T-cell (primary cell): Measurements from ENCODE around the gene IMMP2L. TPM values are rescaled to one million over a fixed set of nuclear protein-coding genes. Genes with fewer than 3 reads are reported as not detected.

ENCODE experiments used
- ATAC-seq, 4 experiments: fragments of 200-7000 bp in 3 of 4; fragments of 150-1000 bp in 1 of 4; cut with Tn5 transposase; replicated peaks in 1 of 4; 1 replicate in 3 of 4; 2 replicates in 1 of 4; pipeline ENCODE4 v1.10.0; 2021; ENCODE audit warnings: moderate library complexity in 3 of 4, mild to moderate bottlenecking in 2 of 4, moderate number of reproducible peaks in 1 of 4
- CTCF ChIA-PET, 2 donors: fragments of 300-600 bp; sonication (Branson Sonifier 250); formaldehyde crosslinking; loops; one replicate each; lab custom pipeline; 2022; ENCODE audit warnings: antibody characterized with exemption in 2 of 2; lab: Charles Lee
- POLR2A ChIA-PET, 2 donors: fragments of 300-600 bp; sonication (Branson Sonifier 250); formaldehyde crosslinking; loops; one replicate each; lab custom pipeline; 2022; ENCODE audit warnings: antibody characterized with exemption in 2 of 2; lab: Charles Lee
- DNase-seq, 35 experiments: peaks; one replicate each; pipeline versions ENCODE4 v3.0.0 to v3.0.0-alpha.2; 2013 to 2023
- H3K27ac ChIP-seq: one replicate; pipeline ENCODE4 v1.5.1; 2013; ENCODE audit warnings: low read length
- H3K27me3 ChIP-seq, 2 experiments: replicated peaks in 1 of 2; 1 replicate in 1 of 2; 2 replicates in 1 of 2; pipeline versions ENCODE4 v1.6.1 to v1.7.0; 2013; ENCODE audit warnings: low read length in 1 of 2, mixed read lengths in 1 of 2; ENCODE audit not compliant: control insufficient read depth in 2 of 2, insufficient read depth in 2 of 2; ENCODE audit errors: extremely low read depth in 1 of 2
- H3K36me3 ChIP-seq, 2 donors: 1 replicate in 1 of 2; 2 replicates in 1 of 2; pipeline versions ENCODE4 v1.6.1 to v1.7.0; 2013; ENCODE audit warnings: low read length in 1 of 2; ENCODE audit not compliant: control insufficient read depth in 2 of 2, insufficient read depth in 1 of 2; ENCODE audit errors: extremely low read depth in 1 of 2
- H3K4me1 ChIP-seq, 2 experiments: 1 replicate in 1 of 2; 2 replicates in 1 of 2; pipeline versions ENCODE4 v1.6.1 to v1.7.0; 2013; ENCODE audit warnings: low read length in 2 of 2, mixed read lengths in 1 of 2; ENCODE audit not compliant: insufficient read depth in 2 of 2, control insufficient read depth in 1 of 2; ENCODE audit errors: extremely low read depth in 1 of 2
- H3K4me3 ChIP-seq, 2 donors: 1 replicate in 1 of 2; 2 replicates in 1 of 2; pipeline versions ENCODE4 v1.5.1 to v1.7.0; 2013; ENCODE audit warnings: mild to moderate bottlenecking in 2 of 2, low read length in 1 of 2, moderate library complexity in 1 of 2; ENCODE audit not compliant: control insufficient read depth in 1 of 2; ENCODE audit errors: extremely low read depth in 1 of 2
- H3K9me3 ChIP-seq: 2 replicates; pipeline ENCODE4 v1.7.0; 2013
- H3K27ac Mint-ChIP-seq, 2 donors: one replicate each; pipeline ENCODE4 v1.8.0; 2020 to 2021; ENCODE audit warnings: mild to moderate bottlenecking in 2 of 2, mixed read lengths in 2 of 2
- H3K27me3 Mint-ChIP-seq, 2 donors: one replicate each; pipeline ENCODE4 v1.8.0; 2021 to 2022; ENCODE audit warnings: mixed read lengths in 2 of 2
- H3K36me3 Mint-ChIP-seq: one replicate; pipeline ENCODE4 v1.8.0; 2021; ENCODE audit warnings: mixed read lengths
- H3K4me1 Mint-ChIP-seq, 3 donors: one replicate each; pipeline ENCODE4 v1.8.0; 2020 to 2022; ENCODE audit warnings: mixed read lengths in 3 of 3, mild to moderate bottlenecking in 1 of 3
- H3K4me3 Mint-ChIP-seq, 3 donors: one replicate each; pipeline ENCODE4 v1.8.0; 2020 to 2022; ENCODE audit warnings: mild to moderate bottlenecking in 3 of 3, mixed read lengths in 3 of 3, moderate library complexity in 3 of 3
- H3K9me3 Mint-ChIP-seq, 3 donors: one replicate each; pipeline ENCODE4 v1.8.0; 2020 to 2022; ENCODE audit warnings: mixed read lengths in 3 of 3
- WGBS: methylation state at CpG from one replicate; pipeline ENCODE4 v1.1.5; 2013; ENCODE audit warnings: missing lambda C conversion rate; ENCODE audit not compliant: insufficient coverage; 5-methylcytosine and 5-hydroxymethylcytosine counted together
- total RNA-seq, 35 experiments: library from RNA in 6 of 35; stranded (reverse) in 6 of 35; fragments of 120-200 nt in 1 of 35; gene quantifications; one replicate each; pipeline versions ENCODE4 v1.2.1 to v1.2.4 and lab custom pipeline; 2013 to 2026

Gene IMMP2L
- total RNA-seq, 5 donors from 2014 or later (not counting 1 experiment from before 2014, with no cell fraction given), result 14.1 to 27.3 (median 21.7) TPM

DNA sequence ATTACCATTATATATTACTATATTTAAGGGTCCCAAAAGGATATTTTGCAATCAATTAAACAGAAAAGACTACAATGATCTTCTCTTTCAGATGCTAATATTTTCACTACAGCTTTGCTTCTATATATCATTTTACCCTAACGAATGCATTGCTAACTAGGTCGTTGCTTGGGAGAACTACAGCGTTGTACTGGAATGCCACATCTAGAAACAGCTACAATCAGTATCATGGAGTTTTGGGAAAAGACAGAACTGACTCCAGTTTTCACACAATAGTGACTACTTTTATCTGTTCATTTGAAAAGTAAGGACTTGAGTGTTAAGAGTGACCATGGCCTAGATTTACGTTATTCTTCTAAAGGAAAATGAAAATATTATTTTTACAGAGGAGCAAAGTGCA lies 432.9 kb downstream of the IMMP2L start:
- no peak for ATAC-seq
- no peak overlapping the region for H3K4me3 Mint-ChIP-seq
- POLR2A ChIA-PET, result interaction anchor here in 1 of 2 donors (0.9 kb wide), 1 partner anchor 10 kb away, joined by 3 read pairs; no protein-coding TSS in a partner anchor

DNA sequence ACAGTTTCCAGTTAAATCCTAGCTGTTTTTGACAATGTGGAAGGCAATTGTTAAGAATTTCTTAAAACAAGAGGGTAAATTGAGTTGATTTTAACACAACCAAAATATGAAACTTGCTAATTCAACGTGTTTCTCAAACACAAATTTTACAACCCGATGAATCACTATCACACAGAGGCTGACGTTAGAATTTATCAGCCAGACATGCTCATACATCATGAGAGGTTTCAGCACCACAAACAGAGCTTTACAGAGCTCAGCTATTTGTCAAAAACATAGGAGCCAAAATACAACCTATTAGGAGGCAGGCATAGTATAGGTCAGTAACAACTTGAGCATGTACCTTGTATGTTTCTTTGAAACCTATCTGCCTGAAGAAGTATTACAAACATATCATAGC lies 435.3 kb downstream of the IMMP2L start:
- Histone ChIP-seq H3K4me3 (no peak overlapping the region), H3K9me3 (peaks cover 5% of the 10 kb centered on the region), H3K27me3 (no peaks in the 10 kb centered on the region), H3K27ac (no peak overlapping the region), H3K4me1 (no peaks in the 10 kb centered on the region), H3K36me3 (peaks cover 3 to 13% of the 10 kb centered on the region in 2 donors)
- H3K36me3 Mint-ChIP-seq, result peaks cover 23% of the 10 kb centered on the region
- WGBS, result 69% methylated on average over 3 of the region's 3 CpGs
- H3K4me1 Mint-ChIP-seq, result no peaks in the 10 kb centered on the region
- no peak overlapping the region for H3K27ac Mint-ChIP-seq
- DNase-seq (no peak), ATAC-seq (no peak)
- ChIA-PET POLR2A (no interaction called here), CTCF (no interaction called here)
- peaks cover 0 to 10% (median 5%) of the 10 kb centered on the region in 3 donors for H3K9me3 Mint-ChIP-seq
- H3K27me3 Mint-ChIP-seq, result no peaks in the 10 kb centered on the region
- no peak overlapping the region for H3K4me3 Mint-ChIP-seq

More for the DNA sequence above, 432.9 kb downstream of the IMMP2L start:
- no peaks in the 10 kb centered on the region for H3K4me1 Mint-ChIP-seq
- CTCF ChIA-PET, result no interaction called here
- Histone ChIP-seq H3K4me3 (no peak overlapping the region), H3K4me1 (no peaks in the 10 kb centered on the region), H3K9me3 (no peaks in the 10 kb centered on the region), H3K36me3 (no peaks in the 10 kb centered on the region), H3K27me3 (no peaks in the 10 kb centered on the region), H3K27ac (no peak overlapping the region)
- peaks cover 7% of the 10 kb centered on the region for H3K36me3 Mint-ChIP-seq
- DNase-seq, result no peak
- no peaks in the 10 kb centered on the region for H3K9me3 Mint-ChIP-seq
- no CpG with 5 or more reads among the region's 4 CpGs for WGBS
- H3K27me3 Mint-ChIP-seq, result no peaks in the 10 kb centered on the region
- no peak overlapping the region for H3K27ac Mint-ChIP-seq

DNA sequence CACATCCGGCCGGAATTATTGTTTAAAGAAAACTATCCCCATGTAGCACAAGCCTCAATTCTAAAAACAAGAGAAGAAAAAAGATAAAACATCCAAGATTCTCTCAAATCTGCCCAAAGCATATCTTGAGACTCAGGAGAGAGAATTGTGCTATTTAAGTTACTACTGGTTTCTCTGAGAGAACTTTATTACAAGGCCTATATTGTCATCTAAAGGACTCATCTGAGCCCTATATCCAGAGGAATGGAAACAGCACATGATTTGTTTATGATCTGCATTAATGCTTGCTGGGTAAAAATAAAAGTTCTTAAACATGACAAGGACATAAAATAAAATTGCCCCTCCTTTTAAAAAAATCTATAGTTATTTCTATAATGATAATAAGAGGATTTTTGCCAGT lies 446.3 kb downstream of the IMMP2L start:
- peaks cover 0 to 4% of the 10 kb centered on the region in 2 donors for H3K36me3 ChIP-seq
- Mint-ChIP-seq H3K36me3 (peaks cover 37% of the 10 kb centered on the region), H3K4me1 (peaks cover 8 to 23% (median 17%) of the 10 kb centered on the region in 3 donors), H3K27ac (peak overlapping the region in 1 of 2 donors; percentile 16), H3K9me3 (peaks cover 0 to 2% (median 0%) of the 10 kb centered on the region in 3 donors), H3K27me3 (no peaks in the 10 kb centered on the region), H3K4me3 (no peak overlapping the region)
- peaks cover 0 to 6% of the 10 kb centered on the region in 2 experiments for H3K4me1 ChIP-seq
- no peaks in the 10 kb centered on the region for H3K27me3 ChIP-seq
- H3K4me3 ChIP-seq, result no peak overlapping the region
- no peak overlapping the region for H3K27ac ChIP-seq
- WGBS, result no CpG with 5 or more reads among the region's 2 CpGs
- no peaks in the 10 kb centered on the region for H3K9me3 ChIP-seq
- no peak for ATAC-seq
- CTCF ChIA-PET, result no interaction called here
- POLR2A ChIA-PET, result no interaction called here
- no peak for DNase-seq

DNA sequence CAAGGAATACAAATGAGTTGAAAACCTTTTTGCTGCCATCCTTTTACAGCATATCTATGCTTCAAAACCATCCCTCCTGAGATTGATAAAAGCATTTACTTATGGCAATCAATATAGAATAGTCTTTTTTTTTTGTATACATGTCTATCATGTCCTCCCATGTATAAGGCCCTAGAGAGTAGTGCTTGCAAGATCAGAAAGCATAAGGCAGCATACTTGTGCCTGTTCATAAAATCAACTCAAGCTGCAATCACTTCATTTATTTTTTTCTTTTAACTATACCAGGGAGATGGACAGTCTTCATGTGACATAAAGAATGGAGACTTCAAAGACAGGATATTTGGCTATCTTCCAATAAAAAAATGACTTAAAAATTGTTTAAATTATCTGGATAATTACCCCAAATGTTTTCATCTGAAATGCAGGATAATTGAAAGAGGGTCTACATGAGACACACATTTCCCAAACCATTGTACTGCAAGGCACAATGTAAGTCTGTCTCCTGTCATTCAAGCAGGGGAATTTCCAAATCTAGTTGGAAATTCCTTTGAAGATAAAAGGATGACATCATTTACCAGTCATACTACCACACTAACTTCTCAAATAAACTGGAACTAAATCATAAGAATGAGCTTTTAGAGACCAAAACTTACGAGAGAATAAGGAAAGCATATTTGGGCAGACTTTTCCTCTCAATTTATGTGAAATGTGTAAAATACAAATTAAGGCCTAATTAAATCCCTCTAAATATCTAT lies 448.9 kb downstream of the IMMP2L start:
- H3K36me3 ChIP-seq, result peaks cover 0 to 2% of the 10 kb centered on the region in 2 donors
- H3K9me3 Mint-ChIP-seq, result no peaks in the 10 kb centered on the region
- H3K27me3 Mint-ChIP-seq, result no peaks in the 10 kb centered on the region
- no peak overlapping the region for H3K4me3 Mint-ChIP-seq
- H3K27ac ChIP-seq, result no peak overlapping the region
- H3K4me1 Mint-ChIP-seq, result peaks cover 8 to 23% (median 20%) of the 10 kb centered on the region in 3 donors
- DNase-seq (peak in 1 of 35 experiments; percentile 33), ATAC-seq (peak in 1 of 4 experiments; percentile 67)
- H3K4me1 ChIP-seq, result peaks cover 0 to 6% of the 10 kb centered on the region in 2 experiments
- no peak overlapping the region for H3K4me3 ChIP-seq
- ChIA-PET POLR2A (interaction anchor here in 1 of 2 donors (0.6 kb wide), 1 partner anchor 128 kb away, joined by 3 read pairs; no protein-coding TSS in a partner anchor), CTCF (interaction anchor here in 1 of 2 donors (1.0 kb wide), 1 partner anchor 20 kb away, joined by 3 read pairs; no protein-coding TSS in a partner anchor)
- H3K9me3 ChIP-seq, result no peaks in the 10 kb centered on the region
- H3K36me3 Mint-ChIP-seq, result peaks cover 33% of the 10 kb centered on the region
- H3K27ac Mint-ChIP-seq, result no peak overlapping the region
- no peaks in the 10 kb centered on the region for H3K27me3 ChIP-seq
- WGBS, result no CpG with 5 or more reads among the region's 1 CpG

DNA sequence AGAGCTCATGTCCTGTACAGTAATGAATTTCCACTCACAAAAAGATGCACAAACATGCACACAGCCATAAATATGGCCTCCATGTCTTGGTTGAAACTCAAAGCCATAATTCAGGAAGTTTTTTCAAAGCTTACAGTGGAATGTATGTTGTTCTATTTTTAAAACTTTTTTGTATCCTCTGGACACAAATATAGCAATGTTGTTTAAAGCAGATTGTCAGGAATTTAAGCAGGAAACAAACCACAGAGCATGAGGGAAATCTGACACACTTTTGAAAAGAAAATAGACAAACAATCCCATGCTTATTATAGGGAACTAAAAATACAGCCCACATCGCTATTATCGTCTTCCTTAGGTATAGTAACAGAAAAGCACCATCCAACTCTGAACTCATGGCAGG lies 449.9 kb downstream of the IMMP2L start:
- H3K4me1 ChIP-seq, result peaks cover 0 to 6% of the 10 kb centered on the region in 2 experiments
- CTCF ChIA-PET, result interaction anchor here (0.6 to 1.0 kb wide), 3 partner anchors 8 to 244 kb away, joined by 3 read pairs; no protein-coding TSS in a partner anchor
- POLR2A ChIA-PET, result interaction anchor here in 1 of 2 donors (0.6 to 0.7 kb wide), 2 partner anchors 127 to 265 kb away, joined by 3 to 4 read pairs; no protein-coding TSS in a partner anchor
- Mint-ChIP-seq H3K9me3 (no peaks in the 10 kb centered on the region), H3K4me3 (no peak overlapping the region), H3K27ac (no peak overlapping the region), H3K27me3 (no peaks in the 10 kb centered on the region), H3K36me3 (peaks cover 29% of the 10 kb centered on the region), H3K4me1 (peaks cover 10 to 25% (median 23%) of the 10 kb centered on the region in 3 donors)
- H3K4me3 ChIP-seq, result no peak overlapping the region
- H3K27me3 ChIP-seq, result no peaks in the 10 kb centered on the region
- peaks cover 0 to 2% of the 10 kb centered on the region in 2 donors for H3K36me3 ChIP-seq
- DNase-seq, result no peak
- no CpG with 5 or more reads among the region's 2 CpGs for WGBS
- no peaks in the 10 kb centered on the region for H3K9me3 ChIP-seq
- no peak for ATAC-seq
- H3K27ac ChIP-seq, result no peak overlapping the region

DNA sequence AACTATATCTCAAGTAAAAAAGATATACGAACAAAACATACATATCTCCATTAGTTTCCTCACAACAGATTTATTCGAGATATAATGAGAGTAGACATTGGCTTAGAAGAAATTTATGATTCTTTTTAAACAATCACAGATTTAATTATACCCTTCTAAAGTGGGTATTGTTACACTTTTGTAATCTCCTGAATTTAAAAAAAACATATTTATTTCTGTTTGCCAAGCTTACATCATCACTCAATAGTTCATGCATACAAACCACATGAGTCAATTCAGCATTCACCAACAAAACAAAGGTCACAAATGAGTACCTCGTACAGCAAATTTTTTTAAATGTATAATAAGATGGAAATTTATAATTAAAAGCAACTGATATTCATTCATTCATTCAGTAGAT lies 453.8 kb downstream of the IMMP2L start:
- no peak overlapping the region for H3K27ac ChIP-seq
- H3K9me3 ChIP-seq, result no peaks in the 10 kb centered on the region
- no peaks in the 10 kb centered on the region for H3K9me3 Mint-ChIP-seq
- H3K36me3 Mint-ChIP-seq, result peaks cover 37% of the 10 kb centered on the region
- peaks cover 0 to 27% of the 10 kb centered on the region in 2 experiments for H3K4me1 ChIP-seq
- no peak for ATAC-seq
- H3K4me3 ChIP-seq, result no peak overlapping the region
- H3K36me3 ChIP-seq, result peaks cover 0 to 2% of the 10 kb centered on the region in 2 donors
- H3K27me3 Mint-ChIP-seq, result no peaks in the 10 kb centered on the region
- no peak overlapping the region for H3K4me3 Mint-ChIP-seq
- DNase-seq, result no peak
- H3K27me3 ChIP-seq, result no peaks in the 10 kb centered on the region
- no peak overlapping the region for H3K27ac Mint-ChIP-seq
- ChIA-PET POLR2A (interaction anchor here in 1 of 2 donors (0.6 kb wide), 1 partner anchor 1437 kb away, joined by 6 read pairs; no protein-coding TSS in a partner anchor), CTCF (no interaction called here)
- H3K4me1 Mint-ChIP-seq, result peaks cover 34 to 58% (median 51%) of the 10 kb centered on the region in 3 donors
- no CpG with 5 or more reads among the region's 3 CpGs for WGBS
